HCT116 (cell line): ENCODE data around the gene DHX57. TPM values are rescaled to one million over a fixed set of nuclear protein-coding genes. Genes with fewer than 3 reads are reported as not detected.

Experiments
- ATAC-seq: fragments of 200-7000 bp; cut with Tn5 transposase; 2 replicates; pipeline ENCODE4 v1.9.1; 2020; ENCODE audit warnings: mild to moderate bottlenecking, moderate library complexity
- BruUV-seq: library from RNA; stranded (reverse); fragments of 400-500 nt; replicated peaks from 2 replicates; lab custom pipeline; 2021; lab: Mats Ljungman, UMichigan
- CTCF ChIA-PET: fragments of 300-600 bp; sonication (Branson Sonifier 250); formaldehyde crosslinking; loops from one replicate; lab custom pipeline; 2021; ENCODE audit warnings: antibody characterized with exemption; lab: Charles Lee
- POLR2A ChIA-PET: fragments of 300-600, 350-600 bp; sonication (Branson Sonifier 250); formaldehyde crosslinking; loops from one replicate; lab custom pipeline; 2021; ENCODE audit warnings: antibody characterized with exemption; lab: Charles Lee
- RAD21 ChIA-PET, 2 experiments: fragments of 300-600 bp; sonication (Branson Sonifier 250); formaldehyde crosslinking; loops; one replicate each; lab custom pipeline; 2023; ENCODE audit warnings: low total read pairs in 2 of 2; ENCODE audit not compliant: uncharacterized antibody in 2 of 2, unreplicated experiment in 2 of 2, low non-redundant PET in 1 of 2; lab: Charles Lee
- DNase-seq: peaks from one replicate; pipeline ENCODE4 v3.0.0-alpha.2; 2010; ENCODE audit warnings: low read depth, low spot score
- H2AFZ ChIP-seq: fragments of 200-600 bp; shearing (Covaris generic), sonication (generic); 2 replicates; pipeline ENCODE4 v1.6.1; 2017; ENCODE audit warnings: low read depth, mixed run types, mixed read lengths, antibody characterized with exemption, low read length; ENCODE audit not compliant: poor library complexity, severe bottlenecking
- H3K27ac ChIP-seq: 2 replicates; pipeline ENCODE4 v1.5.1; 2012; ENCODE audit warnings: low read depth, low read length
- H3K27me3 ChIP-seq: fragments of 200-600 bp; sonication (generic); 2 replicates; pipeline ENCODE4 v1.6.1; 2016; ENCODE audit warnings: mixed run types, low read length, mixed read lengths; ENCODE audit not compliant: insufficient read depth
- H3K36me3 ChIP-seq, 2 experiments: fragments of 200-500 bp in 1 of 2; fragments of 200-600 bp in 1 of 2; sonication (Bioruptor generic) in 1 of 2; sonication (generic) in 1 of 2; 2 replicates each; pipeline versions ENCODE4 v1.5.1 to v1.6.1; 2014 to 2016; ENCODE audit warnings: low read length in 2 of 2, inconsistent platforms in 1 of 2, mixed read lengths in 1 of 2, mixed run types in 1 of 2; ENCODE audit not compliant: insufficient read depth in 2 of 2, control insufficient read depth in 1 of 2
- H3K4me1 ChIP-seq, 2 experiments: fragments of 200-600 bp in 1 of 2; sonication (generic) in 1 of 2; 2 replicates each; pipeline versions ENCODE4 v1.5.1 to v1.6.1; 2012 to 2017; ENCODE audit warnings: low read length in 2 of 2, inconsistent platforms in 1 of 2, mild to moderate bottlenecking in 1 of 2, mixed read lengths in 1 of 2, mixed run types in 1 of 2, moderate library complexity in 1 of 2; ENCODE audit not compliant: insufficient read depth in 2 of 2, control insufficient read depth in 1 of 2
- H3K4me2 ChIP-seq: fragments of 200-600 bp; sonication (generic); 2 replicates; pipeline ENCODE4 v1.6.1; 2017; ENCODE audit warnings: mixed run types, low read length, mixed read lengths
- H3K4me3 ChIP-seq, 2 experiments: fragments of 200-600 bp in 1 of 2; sonication (generic) in 1 of 2; replicated peaks in 1 of 2; 2 replicates each; pipeline ENCODE4 v1.5.1; 2011 to 2016; ENCODE audit warnings: low read length in 2 of 2, control low read depth in 1 of 2, low read depth in 1 of 2, mild to moderate bottlenecking in 1 of 2, mixed read lengths in 1 of 2, mixed run types in 1 of 2
- H3K79me2 ChIP-seq: fragments of 200-600 bp; sonication (generic); 2 replicates; pipeline ENCODE4 v1.6.1; 2017; ENCODE audit warnings: mild to moderate bottlenecking, mixed run types, low read length, moderate library complexity, mixed read lengths; ENCODE audit not compliant: insufficient read depth
- H3K9ac ChIP-seq: fragments of 200-600 bp; sonication (generic); 2 replicates; pipeline ENCODE4 v1.6.1; 2016; ENCODE audit warnings: low read length, mixed read lengths
- H3K9me2 ChIP-seq: fragments of 200-600 bp; sonication (generic), shearing (Covaris generic); 2 replicates; pipeline ENCODE4 v1.6.1; 2017; ENCODE audit warnings: mixed run types, mild to moderate bottlenecking, moderate library complexity; ENCODE audit not compliant: insufficient read depth
- H3K9me3 ChIP-seq, 2 experiments: fragments of 200-500 bp in 1 of 2; fragments of 200-600 bp in 1 of 2; sonication (Bioruptor generic) in 1 of 2; sonication (generic) in 1 of 2; 2 replicates each; pipeline ENCODE4 v1.6.1; 2014 to 2017; ENCODE audit warnings: low read length in 2 of 2, mixed read lengths in 2 of 2, inconsistent platforms in 1 of 2, low read depth in 1 of 2, mild to moderate bottlenecking in 1 of 2, mixed run types in 1 of 2, moderate library complexity in 1 of 2; ENCODE audit not compliant: control insufficient read depth in 1 of 2, insufficient read depth in 1 of 2
- H4K20me1 ChIP-seq: fragments of 200-600 bp; sonication (generic), shearing (Covaris generic); 2 replicates; pipeline ENCODE4 v1.6.1; 2017; ENCODE audit warnings: mixed run types, mild to moderate bottlenecking, moderate library complexity; ENCODE audit not compliant: insufficient read depth
- CEBPB ChIP-seq: IDR thresholded peaks from 2 replicates; pipeline ENCODE4 v1.6.1; 2012; ENCODE audit warnings: low read depth
- EGR1 ChIP-seq: IDR thresholded peaks from 2 replicates; pipeline ENCODE4 v1.6.1; 2012; ENCODE audit warnings: low read depth
- ELF1 ChIP-seq: IDR thresholded peaks from 2 replicates; pipeline ENCODE4 v1.6.1; 2012; ENCODE audit warnings: low read depth, borderline replicate concordance
- JUND ChIP-seq: IDR thresholded peaks from 2 replicates; pipeline ENCODE4 v1.6.1; 2012
- RAD21 ChIP-seq: IDR thresholded peaks from 2 replicates; pipeline ENCODE4 v1.6.1; 2012; ENCODE audit warnings: low read depth, mild to moderate bottlenecking
- SRF ChIP-seq: IDR thresholded peaks from 2 replicates; pipeline ENCODE4 v1.6.1; 2012; ENCODE audit warnings: low read depth
- YY1 ChIP-seq: IDR thresholded peaks from 2 replicates; pipeline ENCODE4 v1.6.1; 2011; ENCODE audit warnings: low read length, low read depth, moderate library complexity, mild to moderate bottlenecking; ENCODE audit not compliant: insufficient replicate concordance; ENCODE audit errors: extremely low read depth
- ZNF274 ChIP-seq: fragments of 200-500 bp; sonication (Bioruptor generic); IDR thresholded peaks from 2 replicates; pipeline ENCODE4 v1.6.1; 2014; ENCODE audit warnings: mild to moderate bottlenecking, low read depth, low read length, inconsistent platforms
- intact Hi-C: fragments of 100-400 bp; cut with micrococcal nuclease; formaldehyde crosslinking; loops from 2 replicates; pipeline ENCODE4 v1.10.0; 2022
- total RNA-seq: library from RNA; stranded (reverse); gene quantifications from one replicate; pipeline ENCODE4 v1.2.1, GENCODE V29; 2021; ENCODE audit not compliant: unreplicated experiment
- TF ChIP-seq, protein P1 (sequence below), 3 experiments: fragments of 200-600 bp in 1 of 3; sonication (generic) in 1 of 3; IDR thresholded peaks in 2 of 3; conservative IDR thresholded peaks in 1 of 3; 2 replicates each; pipeline ENCODE4 v1.5.1; 2012 to 2017; ENCODE audit warnings: low read depth in 2 of 3, low read length in 2 of 3, antibody characterized with exemption in 1 of 3, borderline replicate concordance in 1 of 3, control low read depth in 1 of 3, mild to moderate bottlenecking in 1 of 3, mixed read lengths in 1 of 3, mixed run types in 1 of 3, moderate library complexity in 1 of 3; ENCODE audit not compliant: insufficient read depth in 1 of 3
- TF ChIP-seq, protein P2 (sequence below): IDR thresholded peaks from 2 replicates; pipeline ENCODE4 v1.6.1; 2012
- TF ChIP-seq, protein P3 (sequence below): IDR thresholded peaks from 2 replicates; pipeline ENCODE4 v1.6.1; 2012; ENCODE audit warnings: low read depth

DHX57 gene
- total RNA-seq, 1 experiment from 2014 or later, result 19.4 TPM

DNA sequence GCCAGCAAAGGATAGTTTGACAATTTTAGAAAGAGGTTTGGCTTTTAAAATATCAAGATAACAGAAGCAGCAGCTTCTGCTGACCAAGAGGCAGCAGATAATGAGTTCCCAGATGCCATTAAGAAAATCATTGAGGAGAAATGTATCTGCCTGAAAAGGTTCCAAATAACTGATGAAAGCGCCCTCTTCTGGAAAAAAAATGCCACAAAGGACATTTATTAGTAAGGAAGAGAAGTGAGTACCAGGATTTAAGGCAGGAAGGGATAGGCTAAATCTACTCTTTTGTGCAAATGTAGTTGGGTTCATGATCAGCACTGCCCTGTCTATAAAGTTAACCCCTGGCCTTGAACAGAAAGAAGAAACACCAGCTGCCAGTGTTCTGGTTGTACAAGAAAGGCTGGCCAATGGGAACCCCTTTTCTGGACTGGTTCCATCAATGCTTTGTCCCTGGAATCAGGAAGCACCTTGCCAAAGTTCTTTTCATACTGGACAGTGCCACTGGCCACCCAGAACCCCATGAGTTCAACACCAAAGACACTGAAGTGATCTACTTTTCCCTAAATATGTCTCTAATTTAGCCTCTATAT lies 40.6 kb downstream of the DHX57 start:
- peak; percentile 19 for DNase-seq
- Histone ChIP-seq H2AFZ (no peak overlapping the region), H3K4me2 (no peak overlapping the region), H3K9me3 (no peaks in the 10 kb centered on the region), H3K4me3 (no peak overlapping the region), H3K27ac (no peak overlapping the region), H4K20me1 (no peaks in the 10 kb centered on the region), H3K36me3 (peaks cover 3 to 19% of the 10 kb centered on the region in 2 experiments; a peak in 3 of 4 replicates), H3K27me3 (no peaks in the 10 kb centered on the region), H3K9me2 (no peaks in the 10 kb centered on the region), H3K4me1 (no peaks in the 10 kb centered on the region), H3K79me2 (no peaks in the 10 kb centered on the region), H3K9ac (no peak overlapping the region)
- no TSS peak for BruUV-seq
- intact Hi-C loops, result loop anchor here (10.0 kb wide), 1 partner anchor 300 kb away; no protein-coding TSS in a partner anchor
- peak; percentile 64 for ATAC-seq
- POLR2A ChIA-PET, result no interaction called here
- RAD21 ChIA-PET, result no interaction called here
- CTCF ChIA-PET, result interaction anchor here (1.2 to 1.4 kb wide), 2 partner anchors 11 to 42 kb away, joined by 3 read pairs; no protein-coding TSS in a partner anchor
- TF ChIP-seq CEBPB, result no peak
- no peak for TF ChIP-seq SRF
- peak; percentile 52 for TF ChIP-seq RAD21
- no peak for TF ChIP-seq JUND
- TF ChIP-seq, protein P1, sequence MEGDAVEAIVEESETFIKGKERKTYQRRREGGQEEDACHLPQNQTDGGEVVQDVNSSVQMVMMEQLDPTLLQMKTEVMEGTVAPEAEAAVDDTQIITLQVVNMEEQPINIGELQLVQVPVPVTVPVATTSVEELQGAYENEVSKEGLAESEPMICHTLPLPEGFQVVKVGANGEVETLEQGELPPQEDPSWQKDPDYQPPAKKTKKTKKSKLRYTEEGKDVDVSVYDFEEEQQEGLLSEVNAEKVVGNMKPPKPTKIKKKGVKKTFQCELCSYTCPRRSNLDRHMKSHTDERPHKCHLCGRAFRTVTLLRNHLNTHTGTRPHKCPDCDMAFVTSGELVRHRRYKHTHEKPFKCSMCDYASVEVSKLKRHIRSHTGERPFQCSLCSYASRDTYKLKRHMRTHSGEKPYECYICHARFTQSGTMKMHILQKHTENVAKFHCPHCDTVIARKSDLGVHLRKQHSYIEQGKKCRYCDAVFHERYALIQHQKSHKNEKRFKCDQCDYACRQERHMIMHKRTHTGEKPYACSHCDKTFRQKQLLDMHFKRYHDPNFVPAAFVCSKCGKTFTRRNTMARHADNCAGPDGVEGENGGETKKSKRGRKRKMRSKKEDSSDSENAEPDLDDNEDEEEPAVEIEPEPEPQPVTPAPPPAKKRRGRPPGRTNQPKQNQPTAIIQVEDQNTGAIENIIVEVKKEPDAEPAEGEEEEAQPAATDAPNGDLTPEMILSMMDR (IDR thresholded peaks at IDR 0.05 in 2 of 3, conservative IDR thresholded peaks at IDR 0.05 in 1 of 3; ENCODE audit: borderline replicate concordance in 1 of 3, insufficient read depth in 1 of 3, low read depth in 2 of 3, low read length in 2 of 3), result peak; percentile 31 to 68 (median 52); a peak in 4 of 6 replicates
- TF ChIP-seq, protein P2, sequence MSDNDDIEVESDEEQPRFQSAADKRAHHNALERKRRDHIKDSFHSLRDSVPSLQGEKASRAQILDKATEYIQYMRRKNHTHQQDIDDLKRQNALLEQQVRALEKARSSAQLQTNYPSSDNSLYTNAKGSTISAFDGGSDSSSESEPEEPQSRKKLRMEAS, result no peak
- TF ChIP-seq ELF1, result no peak
- TF ChIP-seq ZNF274, result no peak
- no peak for TF ChIP-seq YY1
- TF ChIP-seq, protein P3, sequence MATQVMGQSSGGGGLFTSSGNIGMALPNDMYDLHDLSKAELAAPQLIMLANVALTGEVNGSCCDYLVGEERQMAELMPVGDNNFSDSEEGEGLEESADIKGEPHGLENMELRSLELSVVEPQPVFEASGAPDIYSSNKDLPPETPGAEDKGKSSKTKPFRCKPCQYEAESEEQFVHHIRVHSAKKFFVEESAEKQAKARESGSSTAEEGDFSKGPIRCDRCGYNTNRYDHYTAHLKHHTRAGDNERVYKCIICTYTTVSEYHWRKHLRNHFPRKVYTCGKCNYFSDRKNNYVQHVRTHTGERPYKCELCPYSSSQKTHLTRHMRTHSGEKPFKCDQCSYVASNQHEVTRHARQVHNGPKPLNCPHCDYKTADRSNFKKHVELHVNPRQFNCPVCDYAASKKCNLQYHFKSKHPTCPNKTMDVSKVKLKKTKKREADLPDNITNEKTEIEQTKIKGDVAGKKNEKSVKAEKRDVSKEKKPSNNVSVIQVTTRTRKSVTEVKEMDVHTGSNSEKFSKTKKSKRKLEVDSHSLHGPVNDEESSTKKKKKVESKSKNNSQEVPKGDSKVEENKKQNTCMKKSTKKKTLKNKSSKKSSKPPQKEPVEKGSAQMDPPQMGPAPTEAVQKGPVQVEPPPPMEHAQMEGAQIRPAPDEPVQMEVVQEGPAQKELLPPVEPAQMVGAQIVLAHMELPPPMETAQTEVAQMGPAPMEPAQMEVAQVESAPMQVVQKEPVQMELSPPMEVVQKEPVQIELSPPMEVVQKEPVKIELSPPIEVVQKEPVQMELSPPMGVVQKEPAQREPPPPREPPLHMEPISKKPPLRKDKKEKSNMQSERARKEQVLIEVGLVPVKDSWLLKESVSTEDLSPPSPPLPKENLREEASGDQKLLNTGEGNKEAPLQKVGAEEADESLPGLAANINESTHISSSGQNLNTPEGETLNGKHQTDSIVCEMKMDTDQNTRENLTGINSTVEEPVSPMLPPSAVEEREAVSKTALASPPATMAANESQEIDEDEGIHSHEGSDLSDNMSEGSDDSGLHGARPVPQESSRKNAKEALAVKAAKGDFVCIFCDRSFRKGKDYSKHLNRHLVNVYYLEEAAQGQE, result no peak
- no peak for TF ChIP-seq EGR1
